Heart left ventricle (tissue), 13 donors: Measurements from ENCODE around the gene FBLN2.

ENCODE experiments used
- CTCF ChIP-seq, 12 donors: fragments of 200-600 bp; sonication (generic) in 4 of 12; IDR thresholded peaks; one replicate each; pipeline versions ENCODE4 v1.5.0 to v1.8.0; 2018 to 2022; ENCODE audit warnings: antibody characterized with exemption in 12 of 12, mild to moderate bottlenecking in 5 of 12
- POLR2A ChIP-seq, 2 donors: fragments of 450-650 bp; IDR thresholded peaks; one replicate each; pipeline ENCODE4 v1.6.1; 2017; ENCODE audit warnings: antibody characterized with exemption in 2 of 2, mild to moderate bottlenecking in 2 of 2, moderate library complexity in 2 of 2
- donor health status: ischemic (EF 13 %, LVEDD 7.1; RV severe dilation, severe dysfunction).
- donor health status: DM: no; HTN: yes; CAD: no.
- donor health status: DM: no; HTN: no; CAD: no.
- donor health status: ischemic (EF 25% LVEDD 6.9; RV normal size, moderate dysfunction).
- donor health status: ischemic (EF 25% LVEDD 5.7; RV mildly dilated, moderate dysfunction).
- donor health status: ischemic (EF 35%, LVEDD 5.7; RV mildly dilated, moderate dysfunction).
- donor health status: nonischemic (EF 11% LVEDD 7.7; RV severe dilation, severe dysfunction).
- donor health status: DM: yes; HTN: yes; CAD: no.
- donor health status: PGD.
- donor health status: ischemic (EF 29% LVEDD 5.4; RV normal size, mild dysfunction).
- donor health status: nonischemic (EF 23%, LVEDD 6.1; RV moderate dilation, normal function).

- no peak for TF ChIP-seq CTCF (IDR thresholded peaks at IDR 0.05)
- no peak for TF ChIP-seq POLR2A (IDR thresholded peaks at IDR 0.05)
Measured at GRCh38 chr3:13575459-13576061, 26.6 kb downstream of the FBLN2 start.
